PC-9 (cell line): ENCODE data around the gene ZNF816. TPM values are rescaled to one million over a fixed set of nuclear protein-coding genes. Genes with fewer than 3 reads are reported as not detected.
A peak's percentile ranks its signal among the peaks of the same experiment; 100 is the strongest.
"Not testable (repeated sequence)": the region's sequence is repeated elsewhere in the genome, so short reads cannot be mapped to it uniquely, and the experiment has no call there.

Experiments used
- BruUV-seq: library from RNA; stranded (reverse); fragments of 400-500 nt; replicated peaks from 2 replicates; lab custom pipeline; 2021; lab: Mats Ljungman, UMichigan
- CTCF ChIA-PET: fragments of 300-600 bp; sonication (Branson Sonifier 250); formaldehyde crosslinking; loops from one replicate; lab custom pipeline; 2022; ENCODE audit warnings: antibody characterized with exemption; lab: Charles Lee
- POLR2A ChIA-PET: fragments of 300-600 bp; sonication (Branson Sonifier 250); formaldehyde crosslinking; loops from one replicate; lab custom pipeline; 2022; ENCODE audit warnings: antibody characterized with exemption; ENCODE audit not compliant: unreplicated experiment; lab: Charles Lee
- DNase-seq, 2 experiments: peaks; one replicate each; pipeline versions ENCODE4 v3.0.0 to v3.0.0-alpha.2; 2015 to 2022; ENCODE audit warnings: mixed read lengths in 1 of 2
- H2AFZ ChIP-seq: fragments of 200-600 bp; sonication (generic); 2 replicates; pipeline ENCODE4 v1.8.1; 2017; ENCODE audit warnings: antibody characterized with exemption
- H3F3A ChIP-seq: fragments of 200-600 bp; sonication (generic); 2 replicates; pipeline ENCODE4 v1.8.1; 2017; ENCODE audit warnings: antibody characterized with exemption, mild to moderate bottlenecking, low read depth; ENCODE audit not compliant: insufficient read depth
- H3K27ac ChIP-seq: fragments of 200-600 bp; sonication (generic); 2 replicates; pipeline ENCODE4 v1.6.1; 2016; ENCODE audit warnings: mixed run types
- H3K27me3 ChIP-seq: fragments of 200-600 bp; sonication (generic); 2 replicates; pipeline ENCODE4 v1.6.1; 2016; ENCODE audit warnings: low read depth, mixed run types; ENCODE audit not compliant: insufficient read depth
- H3K36me3 ChIP-seq: fragments of 200-600 bp; sonication (generic); 2 replicates; pipeline ENCODE4 v1.6.1; 2016; ENCODE audit warnings: low read depth, mixed run types
- H3K4me1 ChIP-seq: fragments of 200-600 bp; sonication (generic); replicated peaks from 2 replicates; pipeline ENCODE4 v1.6.1; 2016; ENCODE audit warnings: mixed run types; ENCODE audit not compliant: insufficient read depth
- H3K4me2 ChIP-seq: fragments of 200-600 bp; sonication (generic); 2 replicates; pipeline ENCODE4 v1.6.1; 2017; ENCODE audit warnings: mixed run types
- H3K4me3 ChIP-seq: fragments of 200-600 bp; sonication (generic); 2 replicates; pipeline ENCODE4 v1.6.1; 2016; ENCODE audit warnings: mixed run types
- H3K79me2 ChIP-seq: fragments of 200-600 bp; sonication (generic); 2 replicates; pipeline ENCODE4 v1.6.1; 2017; ENCODE audit warnings: low read depth, mixed run types
- H3K9me2 ChIP-seq: fragments of 200-600 bp; sonication (generic); 2 replicates; pipeline ENCODE4 v1.8.1; 2017; ENCODE audit warnings: mild to moderate bottlenecking; ENCODE audit not compliant: insufficient read depth
- H3K9me3 ChIP-seq: fragments of 200-600 bp; sonication (generic); 2 replicates; pipeline ENCODE4 v1.8.1; 2016; ENCODE audit warnings: low read depth; ENCODE audit not compliant: insufficient read depth
- H4K20me1 ChIP-seq: fragments of 200-600 bp; sonication (generic); 2 replicates; pipeline ENCODE4 v1.8.1; 2017; ENCODE audit not compliant: insufficient read depth
- CTCF ChIP-seq: fragments of 200-600 bp; sonication (generic); conservative IDR thresholded peaks from 2 replicates; pipeline ENCODE4 v1.6.1; 2017; ENCODE audit warnings: mixed run types, antibody characterized with exemption, mild to moderate bottlenecking, moderate library complexity
- EZH2 ChIP-seq: fragments of 200-600 bp; sonication (generic); IDR thresholded peaks from 2 replicates; pipeline ENCODE4 v1.8.0; 2017; ENCODE audit warnings: antibody characterized with exemption, low read depth
- intact Hi-C: fragments of 100-400 bp; cut with micrococcal nuclease; formaldehyde crosslinking; loops from one replicate; pipeline ENCODE4 v1.10.0; 2022; ENCODE audit not compliant: unreplicated experiment
- total RNA-seq: library from RNA; stranded (reverse); gene quantifications from 2 replicates; pipeline ENCODE4 v1.2.3, GENCODE V29; 2021

Gene ZNF816
- total RNA-seq, 1 experiment from 2014 or later: 11.8 TPM

- peaks cover 14% of the 10 kb centered on the region for H3K4me1 ChIP-seq
- H3K4me3 ChIP-seq: no peak overlapping the region
- peaks cover 29% of the 10 kb centered on the region for H3K36me3 ChIP-seq
- TF ChIP-seq EZH2 (no peak), CTCF (no peak)
- peaks cover 7% of the 10 kb centered on the region for H3F3A ChIP-seq
- no peaks in the 10 kb centered on the region for H4K20me1 ChIP-seq
- BruUV-seq: no TSS peak
- H3K27me3 ChIP-seq: no peaks in the 10 kb centered on the region
- ChIA-PET CTCF (no interaction called here), POLR2A (interaction anchor here (0.6 kb wide), 1 partner anchor 290 kb away, joined by 3 read pairs; no protein-coding TSS in a partner anchor)
- no peaks in the 10 kb centered on the region for H3K9me2 ChIP-seq
- no peak overlapping the region for H3K27ac ChIP-seq
- peaks cover 27% of the 10 kb centered on the region for H3K79me2 ChIP-seq
- H3K4me2 ChIP-seq: no peak overlapping the region
- peaks cover 31% of the 10 kb centered on the region for H3K9me3 ChIP-seq
- intact Hi-C loops: no loop called here
- no peak overlapping the region for H2AFZ ChIP-seq
- no peak for DNase-seq
These were observed 27.2 kb downstream of the ZNF816 start for GRCh38 chr19:52935434-52935833.

DNA sequence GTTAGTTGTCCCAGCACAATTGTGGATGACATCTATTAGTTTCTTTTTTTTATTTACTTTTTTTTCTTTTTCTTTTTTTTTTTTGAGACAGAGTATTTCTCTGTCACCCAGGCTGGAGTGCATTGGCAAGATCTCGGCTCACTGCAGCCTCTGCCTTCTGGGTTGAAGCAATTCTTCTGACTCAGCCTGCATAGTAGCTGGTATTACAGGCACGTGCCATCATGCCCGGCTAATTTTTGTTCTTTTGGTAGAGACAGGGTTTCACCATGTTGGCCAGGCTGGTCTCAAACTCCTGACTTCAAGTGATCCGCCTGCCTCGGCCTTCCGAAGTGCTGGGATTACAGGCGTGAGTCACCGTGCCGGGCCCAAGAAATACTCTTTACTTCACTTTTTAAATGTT, 38.0 kb downstream of the ZNF816 start:
- H3K9me2 ChIP-seq, H3K4me3 ChIP-seq, POLR2A ChIA-PET, CTCF ChIA-PET, H3K27me3 ChIP-seq, DNase-seq, H3K4me2 ChIP-seq, H4K20me1 ChIP-seq, H3K27ac ChIP-seq, H3K4me1 ChIP-seq, H2AFZ ChIP-seq, H3K9me3 ChIP-seq, BruUV-seq: not testable (repeated sequence)
- Histone ChIP-seq H3K79me2 (peaks cover 12% of the 10 kb centered on the region; the same call in 1 of the 2 replicates), H3F3A (peaks cover 13% of the 10 kb centered on the region; the same call in 1 of the 2 replicates), H3K36me3 (peaks cover 14% of the 10 kb centered on the region)
- intact Hi-C loops: loop anchor here (5.0 to 10.0 kb wide), 2 partner anchors 137 to 270 kb away; partner anchors contain the start of genes ZNF600 and ZNF665

DNA sequence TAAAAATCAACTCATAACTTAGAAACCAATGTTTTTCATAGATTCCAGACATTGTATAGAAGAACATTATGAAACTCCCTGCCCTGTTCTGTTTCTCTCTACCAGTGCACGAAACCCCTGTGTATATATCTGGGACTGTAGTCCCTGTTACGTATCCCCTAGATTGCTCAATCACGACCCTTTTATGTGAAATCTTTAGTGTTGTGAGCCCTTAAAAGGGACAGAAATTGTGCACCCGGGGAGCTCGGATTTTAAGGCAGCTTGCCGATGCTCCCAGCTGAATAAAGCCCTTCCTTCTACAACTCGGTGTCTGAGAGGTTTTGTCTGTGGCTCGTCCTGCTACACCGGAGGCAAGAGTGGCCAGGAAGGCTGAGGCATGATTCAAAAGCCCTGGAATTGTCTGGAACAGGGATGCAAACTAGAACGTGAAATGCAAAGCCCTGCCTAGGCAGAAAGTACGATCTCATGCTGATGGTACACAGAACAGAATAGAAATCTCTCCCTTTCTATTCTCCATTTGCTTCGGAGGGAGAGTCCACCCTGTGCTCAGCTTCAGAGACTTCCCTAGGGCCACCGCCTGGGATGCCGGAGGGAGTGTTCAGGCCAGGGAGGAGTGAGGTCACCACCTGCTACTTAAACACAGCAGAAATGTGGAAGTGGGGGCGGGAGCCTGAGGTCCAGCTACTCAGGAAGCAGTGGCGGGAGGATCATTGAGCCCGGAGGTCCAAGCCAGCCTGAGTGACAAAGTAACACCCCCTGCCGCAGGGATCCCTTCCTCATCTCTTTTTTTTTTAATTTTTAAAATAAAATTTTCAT, 38.7 kb downstream of the ZNF816 start:
- H3K4me1 ChIP-seq: 0 out of 2 replicates have a peak, but pooled peaks cover 6% of the 10 kb centered on the region
- peaks cover 13% of the 10 kb centered on the region; the same call in 1 of the 2 replicates for H3F3A ChIP-seq
- H3K27ac ChIP-seq: peak overlapping the region; percentile 82; the same call in 1 of the 2 replicates
- intact Hi-C loops: loop anchor here (2.0 to 10.0 kb wide), 6 partner anchors 19 to 271 kb away; partner anchors contain the start of genes ZNF320, ZNF600, ZNF665 and ZNF816
- DNase-seq: peak in 1 of 2 experiments; percentile 63
- BruUV-seq: TSS peak; percentile 76
- peaks cover 12% of the 10 kb centered on the region; the same call in 1 of the 2 replicates for H3K79me2 ChIP-seq
- peak overlapping the region; percentile 100 for H2AFZ ChIP-seq
- ChIA-PET CTCF (no interaction called here), POLR2A (interaction anchor here (0.6 kb wide), 1 partner anchor 897 kb away, joined by 7 read pairs; no protein-coding TSS in a partner anchor)
- no peaks in the 10 kb centered on the region for H3K9me2 ChIP-seq
- no peaks in the 10 kb centered on the region for H3K9me3 ChIP-seq
- TF ChIP-seq EZH2: no peak
- no peak for TF ChIP-seq CTCF
- H3K4me3 ChIP-seq: peak overlapping the region; percentile 96
- H3K4me2 ChIP-seq: peak overlapping the region; percentile 90
- peaks cover 7% of the 10 kb centered on the region for H3K36me3 ChIP-seq
- H4K20me1 ChIP-seq: no peaks in the 10 kb centered on the region
- H3K27me3 ChIP-seq: no peaks in the 10 kb centered on the region
